Mucosa of rectum (tissue), 2 donors: Measurements from ENCODE around the gene UGT1A10.

Experiments
- H3K27ac ChIP-seq, 2 donors: one replicate each; pipeline ENCODE4 v1.7.0; 2013; ENCODE audit warnings: inconsistent platforms in 2 of 2, low read depth in 2 of 2, low read length in 2 of 2
- H3K27me3 ChIP-seq, 2 donors: one replicate each; pipeline ENCODE4 v1.7.0; 2013; ENCODE audit warnings: low read length in 2 of 2; ENCODE audit not compliant: control insufficient read depth in 2 of 2, insufficient read depth in 2 of 2
- H3K36me3 ChIP-seq, 2 donors: one replicate each; pipeline ENCODE4 v1.7.0; 2013; ENCODE audit warnings: low read length in 2 of 2; ENCODE audit not compliant: control insufficient read depth in 2 of 2, insufficient read depth in 2 of 2
- H3K4me1 ChIP-seq, 2 donors: one replicate each; pipeline ENCODE4 v1.7.0; 2013; ENCODE audit warnings: low read length in 2 of 2, mild to moderate bottlenecking in 1 of 2; ENCODE audit not compliant: control insufficient read depth in 2 of 2, insufficient read depth in 2 of 2
- H3K4me3 ChIP-seq, 2 donors: one replicate each; pipeline ENCODE4 v1.7.0; 2013; ENCODE audit warnings: low read length in 2 of 2
- H3K9ac ChIP-seq, 2 donors: one replicate each; pipeline ENCODE4 v1.7.0; 2013; ENCODE audit warnings: low read length in 2 of 2, low read depth in 1 of 2, mild to moderate bottlenecking in 1 of 2
- H3K9me3 ChIP-seq, 2 donors: one replicate each; pipeline ENCODE4 v1.7.0; 2013; ENCODE audit warnings: low read length in 2 of 2; ENCODE audit not compliant: control insufficient read depth in 2 of 2
- donor health status: healthy.
- donor health status: Normal muscosa, but diverticular disease.

Gene UGT1A10

DNA sequence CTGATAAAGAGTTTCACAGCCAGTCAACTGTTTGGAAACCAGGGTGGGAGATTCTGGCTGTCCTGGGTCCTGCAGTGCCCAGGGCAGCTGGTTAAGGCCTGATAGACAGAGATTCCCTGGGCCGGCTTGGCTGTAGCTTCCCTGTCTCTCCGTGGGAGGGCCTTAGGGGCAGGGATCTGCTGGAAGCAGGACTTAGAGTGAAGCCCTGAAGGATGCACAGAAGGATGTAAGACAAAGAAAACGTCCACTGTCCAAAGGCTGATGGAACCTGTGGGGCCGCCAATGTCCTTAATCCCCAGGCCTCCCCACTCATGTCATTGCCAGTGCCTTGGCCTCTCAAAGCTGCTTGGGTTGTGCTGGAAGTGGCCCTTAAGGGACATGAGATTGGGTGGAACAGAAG lies 174.8 kb downstream of the UGT1A10 start:
- no peak overlapping the region for H3K27ac ChIP-seq
- no peak overlapping the region for H3K9ac ChIP-seq
- H3K4me1 ChIP-seq = no peaks in the 10 kb centered on the region
- H3K4me3 ChIP-seq = no peak overlapping the region
- H3K27me3 ChIP-seq = peaks cover 0 to 8% of the 10 kb centered on the region in 2 donors
- H3K36me3 ChIP-seq = no peaks in the 10 kb centered on the region
- H3K9me3 ChIP-seq = no peaks in the 10 kb centered on the region

DNA sequence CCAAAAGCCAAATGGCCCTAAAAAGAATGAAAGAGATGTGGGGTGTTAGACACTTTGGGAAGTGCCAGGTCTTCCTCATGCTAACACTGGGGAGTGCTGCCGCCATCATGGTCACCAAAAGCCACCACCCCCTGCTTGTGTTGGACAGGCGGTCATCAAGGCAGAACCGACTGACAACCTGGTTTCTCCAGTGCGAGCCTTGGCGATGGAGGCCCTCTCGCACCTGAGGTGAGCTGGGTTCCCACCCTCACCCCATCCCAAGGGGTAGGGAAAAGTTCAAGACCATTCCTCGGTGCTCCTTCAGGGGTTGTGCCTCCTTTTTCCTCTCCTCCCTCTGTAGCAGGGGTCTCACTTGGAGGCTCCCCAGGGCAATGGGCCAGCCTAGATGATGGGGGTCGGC lies 175.5 kb downstream of the UGT1A10 start:
- Histone ChIP-seq H3K4me1 (no peaks in the 10 kb centered on the region), H3K27ac (no peak overlapping the region), H3K27me3 (peaks cover 0 to 8% of the 10 kb centered on the region in 2 donors)

DNA sequence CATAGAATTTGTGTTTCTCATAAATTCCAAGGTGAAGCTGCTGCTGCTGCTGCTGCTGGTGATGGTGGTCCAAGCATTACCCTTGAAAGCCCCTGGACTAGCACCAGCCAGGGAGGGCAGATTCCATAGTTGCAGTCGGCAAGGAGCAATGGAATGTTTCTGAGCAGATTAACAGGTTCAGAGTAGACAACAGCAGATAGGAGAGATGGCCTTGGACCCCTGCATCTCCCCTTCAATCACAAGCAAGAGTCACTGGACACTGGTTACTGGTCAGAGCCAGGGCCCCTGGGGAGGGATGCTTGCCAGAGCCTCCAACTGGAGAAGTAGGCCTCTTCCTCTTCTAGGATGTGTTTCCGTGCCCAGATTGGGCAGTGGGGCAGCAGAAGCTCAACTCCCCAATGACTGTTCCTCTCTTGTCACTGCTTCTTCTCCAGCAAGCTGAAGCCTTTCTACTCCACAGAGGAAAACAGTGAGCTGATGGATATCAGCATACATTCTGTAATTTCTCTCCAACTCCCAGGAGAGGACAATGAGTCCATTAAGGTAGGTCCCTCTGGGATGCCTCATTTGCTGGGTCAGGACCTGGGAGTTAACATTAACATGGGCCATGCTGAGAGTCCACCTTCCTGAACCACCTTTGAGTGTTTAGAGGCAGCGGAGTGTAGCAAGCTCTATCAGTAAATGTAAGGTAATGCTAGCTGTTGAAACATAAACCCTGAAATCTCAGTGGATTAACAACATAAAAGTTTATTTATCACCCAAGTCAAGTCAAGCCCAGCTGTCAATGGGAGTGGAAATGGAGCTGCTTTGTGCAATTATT lies 177.2 kb downstream of the UGT1A10 start:
- H3K27ac ChIP-seq = no peak overlapping the region
- H3K9ac ChIP-seq = no peak overlapping the region
- H3K9me3 ChIP-seq = no peaks in the 10 kb centered on the region
- no peaks in the 10 kb centered on the region for H3K4me1 ChIP-seq
- no peaks in the 10 kb centered on the region for H3K36me3 ChIP-seq
- no peak overlapping the region for H3K4me3 ChIP-seq
- H3K27me3 ChIP-seq = peaks cover 0 to 4% of the 10 kb centered on the region in 2 donors

More for the DNA sequence above, 175.5 kb downstream of the UGT1A10 start:
- Histone ChIP-seq H3K9me3 (no peaks in the 10 kb centered on the region), H3K9ac (no peak overlapping the region), H3K36me3 (no peaks in the 10 kb centered on the region), H3K4me3 (no peak overlapping the region)

DNA sequence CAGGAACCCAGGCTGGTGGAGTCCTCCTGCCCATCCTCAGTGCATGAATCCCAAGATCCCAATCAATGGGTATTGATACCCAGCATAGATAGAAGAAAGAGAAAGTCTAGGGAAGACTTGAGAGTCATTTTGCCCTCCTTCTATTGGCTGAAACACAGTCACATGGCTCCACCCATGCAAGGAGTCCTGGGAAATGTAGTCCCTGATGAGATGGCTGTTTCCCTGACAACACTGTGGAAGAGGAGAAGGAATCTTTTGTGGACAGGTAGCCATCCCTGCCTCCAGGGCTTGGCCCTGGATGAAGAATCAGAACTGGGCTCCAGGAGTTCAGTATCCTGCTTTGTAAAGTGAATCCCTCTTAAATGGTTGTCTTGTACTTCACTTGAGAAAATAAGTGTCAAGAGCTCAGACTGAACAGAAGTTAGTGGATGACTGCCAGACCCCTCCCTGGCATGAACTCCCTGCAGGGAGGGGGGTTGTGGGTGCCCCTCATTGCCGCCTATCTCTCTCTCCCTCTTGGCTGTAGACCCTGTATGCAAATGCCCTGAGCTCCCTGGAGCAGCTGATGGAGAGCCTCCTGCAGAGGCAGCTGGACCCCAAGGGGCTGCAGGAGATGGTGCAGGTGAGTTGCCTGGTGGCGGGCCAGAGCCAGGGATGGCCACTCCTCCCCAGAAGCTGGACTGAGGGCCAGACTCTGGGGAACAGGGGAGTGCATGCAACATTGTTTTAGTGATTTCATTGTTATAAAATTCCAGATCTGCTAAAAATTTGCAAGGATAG lies 178.0 kb downstream of the UGT1A10 start:
- H3K4me3 ChIP-seq = no peak overlapping the region
- H3K4me1 ChIP-seq = no peaks in the 10 kb centered on the region
- no peaks in the 10 kb centered on the region for H3K36me3 ChIP-seq
- H3K27me3 ChIP-seq = peaks cover 0 to 2% of the 10 kb centered on the region in 2 donors
- H3K9me3 ChIP-seq = no peaks in the 10 kb centered on the region
- no peak overlapping the region for H3K9ac ChIP-seq
- no peak overlapping the region for H3K27ac ChIP-seq

DNA sequence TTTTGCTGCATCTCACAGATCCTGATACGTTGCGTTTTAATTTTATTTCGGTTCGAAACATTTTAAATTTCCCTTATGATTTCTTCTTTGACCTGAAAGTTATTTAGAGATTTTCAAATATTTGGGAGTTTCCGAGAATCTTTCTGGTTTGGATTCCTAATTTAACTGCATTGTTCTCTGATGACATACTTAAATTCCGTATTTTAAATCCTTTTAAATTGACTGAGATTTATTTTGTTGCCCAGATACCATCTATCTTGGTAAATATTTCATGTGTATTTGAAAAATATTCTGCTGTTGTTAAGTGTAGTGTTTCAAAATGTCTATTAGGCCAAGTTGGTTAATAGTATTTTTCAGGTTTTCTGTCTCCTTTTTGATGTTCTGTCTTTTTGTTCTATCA lies 179.6 kb downstream of the UGT1A10 start:
- H3K9ac ChIP-seq = no peak overlapping the region
- H3K9me3 ChIP-seq = no peaks in the 10 kb centered on the region
- H3K4me3 ChIP-seq = no peak overlapping the region
- no peaks in the 10 kb centered on the region for H3K36me3 ChIP-seq
- H3K4me1 ChIP-seq = no peaks in the 10 kb centered on the region
- peaks cover 0 to 2% of the 10 kb centered on the region in 2 donors for H3K27me3 ChIP-seq
- H3K27ac ChIP-seq = no peak overlapping the region

DNA sequence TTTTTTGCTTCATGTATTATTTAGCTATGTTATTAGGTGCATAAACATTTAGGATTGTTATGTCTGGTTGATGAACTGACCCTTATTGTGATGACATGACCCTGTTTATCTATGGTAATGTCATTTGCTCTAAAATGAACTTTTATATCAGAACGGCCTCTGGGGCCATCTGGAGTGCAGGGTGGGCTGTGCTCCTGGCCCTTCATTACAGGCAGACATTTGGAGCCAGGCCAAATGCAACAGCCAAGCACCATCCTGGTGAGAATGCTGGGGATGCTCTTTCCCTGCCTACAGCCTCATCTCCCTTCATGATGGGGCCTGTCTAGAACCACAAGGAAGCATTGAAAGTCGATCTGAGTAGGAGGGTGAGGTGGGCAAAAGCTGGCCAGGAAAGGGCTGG lies 180.1 kb downstream of the UGT1A10 start:
- no peaks in the 10 kb centered on the region for H3K4me1 ChIP-seq
- no peak overlapping the region for H3K27ac ChIP-seq
- H3K36me3 ChIP-seq = no peaks in the 10 kb centered on the region
- no peaks in the 10 kb centered on the region for H3K9me3 ChIP-seq
- H3K4me3 ChIP-seq = no peak overlapping the region
- peaks cover 0 to 2% of the 10 kb centered on the region in 2 donors for H3K27me3 ChIP-seq
- no peak overlapping the region for H3K9ac ChIP-seq

DNA sequence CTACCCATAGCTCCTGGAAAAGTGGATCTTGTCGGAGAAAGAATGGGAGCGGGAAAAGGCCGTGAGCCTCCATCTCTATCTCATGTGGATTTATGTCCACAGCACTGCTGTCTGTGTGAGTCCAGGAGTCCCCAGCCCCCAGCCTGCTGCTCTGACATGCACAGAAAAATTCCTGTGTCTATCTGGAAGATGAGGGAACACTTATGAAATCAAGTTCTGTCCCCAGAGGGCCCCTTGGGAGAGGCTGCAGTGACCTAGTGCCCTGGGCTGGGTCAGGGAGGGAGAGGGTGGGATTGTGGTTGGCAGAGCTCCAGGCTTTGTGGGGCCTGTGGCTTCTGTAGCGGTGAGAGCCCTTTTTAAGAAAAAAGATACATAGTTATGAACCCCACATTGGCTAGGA lies 180.5 kb downstream of the UGT1A10 start:
- no peak overlapping the region for H3K27ac ChIP-seq
- H3K4me1 ChIP-seq = no peaks in the 10 kb centered on the region
- no peaks in the 10 kb centered on the region for H3K9me3 ChIP-seq
- H3K27me3 ChIP-seq = peaks cover 0 to under 1% of the 10 kb centered on the region in 2 donors
- no peak overlapping the region for H3K4me3 ChIP-seq
- H3K36me3 ChIP-seq = no peaks in the 10 kb centered on the region
- H3K9ac ChIP-seq = no peak overlapping the region

DNA sequence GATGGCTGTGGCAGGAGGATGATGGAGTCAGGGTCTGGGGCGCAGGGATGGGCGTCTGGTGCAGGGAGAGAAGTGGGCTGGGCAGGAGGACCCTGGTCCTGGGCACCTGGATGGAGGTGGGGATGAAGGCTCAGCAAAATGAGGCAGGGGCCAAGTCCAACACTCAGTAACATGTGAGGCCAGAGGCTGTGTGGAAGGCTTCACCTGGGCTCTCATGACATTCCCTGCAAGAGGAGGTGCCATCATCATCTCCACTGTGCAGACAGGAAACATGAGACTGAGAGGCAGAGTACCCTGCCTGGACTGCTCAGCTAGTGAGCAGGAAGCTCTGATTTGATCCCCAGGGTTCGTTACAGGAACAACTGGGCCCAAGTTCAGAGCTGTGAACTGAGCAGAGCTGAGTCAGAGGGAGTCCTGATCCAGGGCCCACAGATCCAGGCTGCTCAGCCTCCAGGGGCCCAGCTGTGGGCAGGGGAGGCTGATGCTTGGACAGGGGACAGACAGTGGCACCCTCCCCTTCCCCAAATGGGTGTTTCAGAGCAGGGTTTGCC lies 181.2 kb downstream of the UGT1A10 start:
- no peaks in the 10 kb centered on the region for H3K36me3 ChIP-seq
- H3K9me3 ChIP-seq = no peaks in the 10 kb centered on the region
- no peak overlapping the region for H3K9ac ChIP-seq
- no peaks in the 10 kb centered on the region for H3K4me1 ChIP-seq
- no peaks in the 10 kb centered on the region for H3K27me3 ChIP-seq
- H3K27ac ChIP-seq = no peak overlapping the region
- no peak overlapping the region for H3K4me3 ChIP-seq

DNA sequence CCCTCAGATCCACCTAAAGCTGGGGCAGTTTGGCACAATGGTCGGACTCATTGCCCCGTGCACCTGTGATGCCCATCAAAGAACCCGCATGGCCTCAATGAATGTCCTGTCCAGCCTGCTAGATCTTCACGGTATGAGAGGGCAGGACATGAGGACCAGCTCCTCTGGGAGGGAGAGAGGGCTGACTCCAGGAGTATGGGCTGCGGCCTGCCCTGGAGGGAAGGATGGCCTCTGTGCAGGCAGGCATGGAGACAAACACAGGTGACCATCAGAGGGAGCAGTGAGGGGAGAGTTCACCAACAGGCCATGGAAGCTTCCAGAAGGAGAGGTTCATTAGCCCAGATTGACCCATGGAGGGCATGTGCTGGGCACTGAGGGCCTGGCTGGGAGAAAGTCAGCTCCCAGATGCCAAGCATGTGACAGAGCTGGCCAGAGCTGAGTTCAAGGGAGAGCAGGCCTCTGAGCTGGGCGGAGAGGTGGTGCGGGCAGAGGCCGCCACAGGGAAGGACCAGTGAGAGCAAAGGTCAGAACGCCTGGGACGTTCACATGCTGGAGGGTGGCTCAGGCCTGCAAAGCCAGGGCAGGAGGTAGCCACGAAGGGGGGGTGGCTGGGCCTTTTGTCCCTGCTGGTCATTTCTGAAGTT lies 181.9 kb downstream of the UGT1A10 start:
- Histone ChIP-seq H3K4me1 (no peaks in the 10 kb centered on the region), H3K27me3 (no peaks in the 10 kb centered on the region), H3K4me3 (no peak overlapping the region)

More for the DNA sequence above, 181.9 kb downstream of the UGT1A10 start:
- H3K9ac ChIP-seq = no peak overlapping the region
- no peak overlapping the region for H3K27ac ChIP-seq
- H3K36me3 ChIP-seq = no peaks in the 10 kb centered on the region
- H3K9me3 ChIP-seq = no peaks in the 10 kb centered on the region
